Stomach (tissue), 9 donors: ENCODE data around the gene ZSCAN9. TPM values are rescaled to one million over a fixed set of nuclear protein-coding genes. Genes with fewer than 3 reads are reported as not detected.

ENCODE experiments used
- DNase-seq, 2 donors: peaks; one replicate each; pipeline versions ENCODE4 v3.0.0 to v3.0.0-alpha.2; 2013 to 2019
- H3K27ac ChIP-seq, 5 donors: fragments of 200-600 bp in 4 of 5; sonication (generic) in 4 of 5; one replicate each; pipeline ENCODE4 v1.5.1; 2013 to 2019; ENCODE audit warnings: mild to moderate bottlenecking in 1 of 5, moderate library complexity in 1 of 5
- H3K27me3 ChIP-seq, 3 donors: fragments of 200-600 bp; sonication (generic); one replicate each; pipeline ENCODE4 v1.5.1; 2017 to 2019; ENCODE audit warnings: mixed run types in 1 of 3
- H3K36me3 ChIP-seq, 4 donors: fragments of 200-600 bp; sonication (generic); 1 replicate in 3 of 4; 2 replicates in 1 of 4; pipeline ENCODE4 v1.5.1; 2016 to 2019
- H3K4me1 ChIP-seq, 4 donors: fragments of 200-600 bp; sonication (generic); one replicate each; pipeline ENCODE4 v1.5.1; 2016 to 2019
- H3K4me3 ChIP-seq, 4 donors: fragments of 200-600 bp; sonication (generic) in 3 of 4; one replicate each; pipeline ENCODE4 v1.5.1; 2016 to 2019; ENCODE audit warnings: mild to moderate bottlenecking in 1 of 4
- H3K9me3 ChIP-seq, 4 donors: fragments of 200-600 bp; sonication (generic); one replicate each; pipeline ENCODE4 v1.5.1; 2016 to 2019
- EP300 ChIP-seq: sonication (generic); formaldehyde crosslinking; IDR thresholded peaks from one replicate; pipeline ENCODE4 v1.6.1; 2017; ENCODE audit warnings: antibody characterized with exemption
- POLR2A ChIP-seq, 4 donors: fragments of 450-650 bp; IDR thresholded peaks; one replicate each; pipeline ENCODE4 v1.6.1; 2016; ENCODE audit warnings: antibody characterized with exemption in 4 of 4, control low read depth in 2 of 4, mild to moderate bottlenecking in 1 of 4, moderate library complexity in 1 of 4
- POLR2AphosphoS5 ChIP-seq, 3 donors: sonication (generic); formaldehyde crosslinking; IDR thresholded peaks; one replicate each; pipeline ENCODE4 v1.6.1; 2016; ENCODE audit warnings: antibody characterized with exemption in 3 of 3
- WGBS, 5 donors: extraction: QIAGEN DNeasy Blood & Tissue Kit in 3 of 5; methylation state at CpG; one replicate each; pipeline versions ENCODE4 v1.1.5 to v1.1.7; 2013 to 2018; 5-methylcytosine and 5-hydroxymethylcytosine counted together
- intact Hi-C: fragments of 100-400 bp; cut with DNase I; formaldehyde crosslinking; loops from one replicate; pipeline ENCODE4 v1.15.1; 2023; ENCODE audit warnings: low total_unique reads
- polyA plus RNA-seq, 3 donors: library from polyadenylated mRNA; stranded (reverse); fragments of 200-250 nt; gene quantifications; one replicate each; pipeline ENCODE4 v1.2.3, GENCODE V29; 2013
- total RNA-seq, 5 donors: library from RNA; depleted of rRNA; stranded (reverse); fragments of >200 nt; gene quantifications; one replicate each; pipeline versions ENCODE4 v1.1.0 to v1.2.3, GENCODE V29; 2014 to 2016
- TF ChIP-seq, protein P1 (sequence below), 7 experiments: fragments of 450-650 bp in 4 of 7; fragments of 200-600 bp in 3 of 7; sonication (generic) in 3 of 7; IDR thresholded peaks; one replicate each; pipeline ENCODE4 v1.5.1; 2016 to 2019; ENCODE audit warnings: antibody characterized with exemption in 7 of 7, control low read depth in 2 of 7, mild to moderate bottlenecking in 1 of 7
- donor health status: healthy with polysubstance abuse.
- donor health status: Bipolar disorder and iron deficiency.
- donor health status: healthy.

The ZSCAN9 gene
- total and polyA plus RNA-seq, 8 donors: 1.8 to 37.9 (median 7.5) TPM

DNA sequence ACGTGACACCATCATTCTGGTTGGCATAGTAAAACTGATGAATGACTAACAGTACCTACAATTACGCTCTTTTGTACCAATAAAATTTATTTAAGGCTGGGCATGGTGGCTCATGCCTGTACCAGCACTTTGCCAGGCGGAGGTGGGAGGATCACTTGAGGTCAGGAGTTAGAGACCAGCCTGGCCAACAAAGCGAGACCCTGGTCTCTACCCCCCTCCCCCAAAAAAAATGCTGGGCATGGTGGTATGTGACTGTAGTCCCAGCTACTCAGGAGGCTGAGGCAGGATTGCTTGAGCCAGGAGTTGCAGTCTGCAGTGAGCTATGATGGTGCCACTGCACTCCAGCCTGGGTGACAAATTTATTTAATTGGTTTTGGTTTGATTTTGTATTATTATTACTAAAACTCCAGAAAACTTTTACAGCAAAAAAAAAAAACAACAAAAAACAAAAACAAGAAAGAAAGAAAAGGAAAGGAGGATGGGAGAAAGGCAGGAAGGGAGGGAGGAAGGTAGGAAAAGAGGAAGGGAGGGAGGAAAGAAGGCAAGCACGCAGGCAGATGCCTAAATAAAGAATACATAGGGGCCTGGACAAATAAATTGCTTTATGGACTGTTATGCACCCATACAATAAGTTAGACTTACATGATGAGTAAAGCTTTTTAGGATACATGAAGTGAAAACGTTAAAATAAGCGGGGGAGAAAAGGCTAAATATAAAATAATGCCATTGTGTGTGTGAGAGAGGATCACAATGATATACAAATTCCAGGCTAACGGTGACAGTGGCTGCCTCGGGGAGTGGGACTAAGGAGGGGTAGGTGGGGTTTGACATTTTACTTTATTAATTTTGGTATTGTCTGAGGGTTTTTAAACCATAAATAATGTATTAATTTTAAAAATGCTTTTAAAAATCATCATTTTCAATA is 682 bp upstream of the ZSCAN9 start:
- Histone ChIP-seq H3K9me3 (no peaks in the 10 kb centered on the region), H3K4me1 (peaks cover 0 to 28% (median 19%) of the 10 kb centered on the region in 4 donors), H3K36me3 (peaks cover 23 to 25% (median 24%) of the 10 kb centered on the region in 4 donors), H3K27ac (peak overlapping the region in 4 of 5 donors; percentile 76 to 88 (median 84)), H3K4me3 (peak overlapping the region; percentile 61 to 80 (median 77)), H3K27me3 (peaks cover 0 to 32% (median 6%) of the 10 kb centered on the region in 3 donors)
- intact Hi-C loops: loop anchor here (10.0 kb wide), 1 partner anchor 100 kb away; the partner anchor contains the start of gene ZSCAN16
- DNase-seq: no peak
- 50 to 55% (median 52%) methylated on average over 9 of the region's 9 CpGs for WGBS, 5 donors
- TF ChIP-seq, protein P1, sequence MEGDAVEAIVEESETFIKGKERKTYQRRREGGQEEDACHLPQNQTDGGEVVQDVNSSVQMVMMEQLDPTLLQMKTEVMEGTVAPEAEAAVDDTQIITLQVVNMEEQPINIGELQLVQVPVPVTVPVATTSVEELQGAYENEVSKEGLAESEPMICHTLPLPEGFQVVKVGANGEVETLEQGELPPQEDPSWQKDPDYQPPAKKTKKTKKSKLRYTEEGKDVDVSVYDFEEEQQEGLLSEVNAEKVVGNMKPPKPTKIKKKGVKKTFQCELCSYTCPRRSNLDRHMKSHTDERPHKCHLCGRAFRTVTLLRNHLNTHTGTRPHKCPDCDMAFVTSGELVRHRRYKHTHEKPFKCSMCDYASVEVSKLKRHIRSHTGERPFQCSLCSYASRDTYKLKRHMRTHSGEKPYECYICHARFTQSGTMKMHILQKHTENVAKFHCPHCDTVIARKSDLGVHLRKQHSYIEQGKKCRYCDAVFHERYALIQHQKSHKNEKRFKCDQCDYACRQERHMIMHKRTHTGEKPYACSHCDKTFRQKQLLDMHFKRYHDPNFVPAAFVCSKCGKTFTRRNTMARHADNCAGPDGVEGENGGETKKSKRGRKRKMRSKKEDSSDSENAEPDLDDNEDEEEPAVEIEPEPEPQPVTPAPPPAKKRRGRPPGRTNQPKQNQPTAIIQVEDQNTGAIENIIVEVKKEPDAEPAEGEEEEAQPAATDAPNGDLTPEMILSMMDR (IDR thresholded peaks at IDR 0.05): no peak
- no peak for TF ChIP-seq POLR2AphosphoS5 (IDR thresholded peaks at IDR 0.05)
- no peak for TF ChIP-seq POLR2A (IDR thresholded peaks at IDR 0.05)
- no peak for TF ChIP-seq EP300

DNA sequence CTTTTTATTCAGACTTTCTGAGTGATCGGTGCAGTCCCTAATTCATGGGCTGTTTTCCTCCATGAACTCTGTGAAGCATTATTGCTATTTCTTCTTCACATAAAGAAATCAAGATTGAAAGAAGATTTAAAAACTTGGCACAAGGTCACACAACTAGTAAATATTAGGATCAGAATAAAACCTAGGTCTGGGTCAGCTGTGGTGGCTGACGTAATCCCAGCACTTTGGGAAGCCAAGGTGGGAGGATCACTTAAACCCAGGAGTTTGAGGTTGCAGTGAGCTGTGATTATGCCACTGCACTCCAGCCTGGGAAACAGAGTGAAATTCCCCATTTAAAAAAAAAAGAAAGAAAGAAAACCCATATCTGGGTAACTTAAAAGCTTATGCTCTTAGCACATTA is 1.4 kb downstream of the ZSCAN9 start:
- no peak for DNase-seq
- TF ChIP-seq, protein P1 (IDR thresholded peaks at IDR 0.05): no peak
- TF ChIP-seq POLR2A (IDR thresholded peaks at IDR 0.05): no peak
- TF ChIP-seq EP300: no peak
- no peak for TF ChIP-seq POLR2AphosphoS5 (IDR thresholded peaks at IDR 0.05)
- WGBS, 5 donors: 78 to 93% (median 86%) methylated on average over 2 of the region's 2 CpGs

DNA sequence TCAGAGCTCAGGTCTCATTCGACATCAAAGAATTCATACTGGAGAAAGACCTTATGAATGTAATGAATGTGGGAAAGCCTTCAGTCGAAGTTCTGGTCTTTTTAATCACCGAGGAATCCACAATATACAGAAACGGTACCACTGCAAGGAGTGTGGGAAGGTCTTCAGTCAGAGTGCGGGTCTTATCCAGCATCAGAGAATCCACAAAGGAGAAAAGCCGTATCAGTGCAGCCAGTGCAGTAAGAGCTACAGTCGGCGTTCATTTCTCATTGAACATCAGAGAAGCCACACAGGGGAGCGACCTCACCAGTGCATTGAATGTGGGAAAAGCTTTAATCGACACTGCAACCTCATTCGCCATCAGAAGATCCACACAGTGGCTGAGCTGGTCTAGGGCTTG is 7.7 kb downstream of the ZSCAN9 start:
- Histone ChIP-seq H3K36me3 (peaks cover 32 to 73% (median 70%) of the 10 kb centered on the region in 4 donors), H3K27me3 (no peaks in the 10 kb centered on the region), H3K4me3 (no peak overlapping the region), H3K9me3 (no peaks in the 10 kb centered on the region), H3K4me1 (no peaks in the 10 kb centered on the region), H3K27ac (no peak overlapping the region)
- intact Hi-C loops: no loop called here
- TF ChIP-seq POLR2A (IDR thresholded peaks at IDR 0.05) (no peak), POLR2AphosphoS5 (IDR thresholded peaks at IDR 0.05) (no peak), EP300 (no peak)
- TF ChIP-seq, protein P1 (IDR thresholded peaks at IDR 0.05): no peak
- DNase-seq: no peak
- WGBS, 5 donors: 95 to 99% (median 97%) methylated on average over 11 of the region's 11 CpGs

More for the DNA sequence above, 1.4 kb downstream of the ZSCAN9 start:
- Histone ChIP-seq H3K4me1 (peaks cover 0 to 27% (median 18%) of the 10 kb centered on the region in 4 donors), H3K27me3 (peaks cover 0 to 19% (median 6%) of the 10 kb centered on the region in 3 donors), H3K36me3 (peaks cover 28 to 46% (median 45%) of the 10 kb centered on the region in 4 donors), H3K4me3 (peak overlapping the region in 1 of 4 donors; percentile 80), H3K27ac (no peak overlapping the region), H3K9me3 (no peaks in the 10 kb centered on the region)
- intact Hi-C loops: loop anchor here (10.0 kb wide), 1 partner anchor 102 kb away; the partner anchor contains the start of gene ZSCAN16

DNA sequence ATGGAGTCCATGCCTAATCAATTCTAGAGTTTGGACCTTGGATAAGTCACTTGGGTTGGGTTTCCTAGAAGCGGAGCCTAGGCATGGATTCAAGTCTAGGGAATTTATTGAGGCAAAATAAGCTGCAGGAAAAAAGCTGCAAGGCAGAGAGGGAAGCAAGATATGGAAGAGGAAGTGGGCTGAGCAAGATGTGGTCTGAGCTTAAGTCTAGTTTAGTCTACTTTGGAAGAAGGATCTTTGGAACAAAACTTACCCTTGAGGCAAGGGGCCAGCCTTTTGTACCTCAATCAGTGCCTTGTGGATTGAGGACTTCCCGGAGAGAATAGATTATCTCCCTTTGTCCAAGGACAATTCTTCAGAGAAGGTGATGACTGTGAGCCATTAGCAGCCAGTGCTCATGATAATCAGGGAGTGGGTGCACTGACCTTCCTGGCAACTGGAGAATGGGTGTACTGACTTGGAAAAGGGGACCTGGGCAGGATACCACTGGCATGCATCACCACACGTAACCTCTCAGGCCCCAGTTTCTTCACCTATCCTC is 10.9 kb downstream of the ZSCAN9 start:
- DNase-seq: no peak
- Histone ChIP-seq H3K4me3 (no peak overlapping the region), H3K4me1 (no peaks in the 10 kb centered on the region), H3K9me3 (no peaks in the 10 kb centered on the region), H3K36me3 (peaks cover 14 to 51% (median 44%) of the 10 kb centered on the region in 4 donors), H3K27me3 (no peaks in the 10 kb centered on the region), H3K27ac (no peak overlapping the region)
- intact Hi-C loops: no loop called here
- 87 to 100% (median 96%) methylated on average over 3 of the region's 3 CpGs for WGBS, 5 donors
- TF ChIP-seq EP300 (no peak), POLR2A (IDR thresholded peaks at IDR 0.05) (no peak), POLR2AphosphoS5 (IDR thresholded peaks at IDR 0.05) (no peak)
- TF ChIP-seq, protein P1 (IDR thresholded peaks at IDR 0.05): no peak
